GM12801 (cell line): ENCODE results near the gene FAM98C.

Experiments
- CTCF ChIP-seq: IDR thresholded peaks from one replicate; pipeline ENCODE4 v1.5.1; 2011; ENCODE audit warnings: control low read depth; ENCODE audit not compliant: insufficient read length; ENCODE audit errors: extremely low read depth

Gene FAM98C

GRCh38 chr19:38417544-38418506 lies 14.9 kb downstream of the FAM98C start:
- no peak for TF ChIP-seq CTCF

- TF ChIP-seq CTCF: no peak
Measured at GRCh38 chr19:38420935-38421334, 18.0 kb downstream of the FAM98C start.

GRCh38 chr19:38421856-38422255 lies 19.0 kb downstream of the FAM98C start:
- no peak for TF ChIP-seq CTCF

GRCh38 chr19:38422438-38422837 lies 19.5 kb downstream of the FAM98C start:
- TF ChIP-seq CTCF: no peak

GRCh38 chr19:38424272-38424671 lies 21.4 kb downstream of the FAM98C start:
- no peak for TF ChIP-seq CTCF

GRCh38 chr19:38425222-38425809 lies 22.4 kb downstream of the FAM98C start:
- no peak for TF ChIP-seq CTCF

GRCh38 chr19:38425810-38426466 lies 23.0 kb downstream of the FAM98C start, which contains the start of gene RASGRP4:
Gene RASGRP4, minus strand, starts transcription at chr19:38426219. Its CDS starts 128 bp downstream, at chr19:38426091.
- no peak for TF ChIP-seq CTCF
